Right lobe of liver (tissue), 6 donors: ENCODE data around the gene CGGBP1. TPM values are rescaled to one million over a fixed set of nuclear protein-coding genes. Genes with fewer than 3 reads are reported as not detected.

Experiments
- ATAC-seq, 4 donors: fragments of 200-7000 bp; cut with Tn5 transposase; one replicate each; pipeline ENCODE4 v1.9.1; 2020; ENCODE audit warnings: mild to moderate bottlenecking in 4 of 4, moderate library complexity in 4 of 4
- DNase-seq, 3 donors: peaks; one replicate each; pipeline ENCODE4 v3.0.0-alpha.2; 2020
- H3K27ac ChIP-seq, 3 donors: fragments of 200-600 bp; one replicate each; pipeline ENCODE4 v1.8.0; 2022
- H3K27me3 ChIP-seq, 2 donors: fragments of 200-600 bp; one replicate each; pipeline ENCODE4 v1.8.0; 2022
- H3K36me3 ChIP-seq, 4 donors: fragments of 200-600 bp; sonication (generic) in 1 of 4; one replicate each; pipeline versions ENCODE4 v1.5.1 to v1.8.0; 2017 to 2022; ENCODE audit warnings: control low read depth in 1 of 4
- H3K4me1 ChIP-seq, 4 donors: fragments of 200-600 bp; sonication (generic) in 1 of 4; one replicate each; pipeline versions ENCODE4 v1.5.1 to v1.8.0; 2017 to 2022; ENCODE audit warnings: control low read depth in 1 of 4
- H3K4me3 ChIP-seq, 3 donors: fragments of 200-600 bp; one replicate each; pipeline ENCODE4 v1.8.0; 2022
- H3K9me3 ChIP-seq, 4 donors: fragments of 200-600 bp; sonication (generic) in 1 of 4; one replicate each; pipeline versions ENCODE4 v1.5.1 to v1.8.0; 2017 to 2022; ENCODE audit warnings: control low read depth in 1 of 4
- CTCF ChIP-seq, 4 donors: fragments of 200-600 bp in 3 of 4; fragments of 450-650 bp in 1 of 4; IDR thresholded peaks; one replicate each; pipeline versions ENCODE4 v1.5.1 to v1.8.0; 2016 to 2022; ENCODE audit warnings: antibody characterized with exemption in 4 of 4, mild to moderate bottlenecking in 2 of 4
- POLR2A ChIP-seq: fragments of 450-650 bp; IDR thresholded peaks from one replicate; pipeline ENCODE4 v1.6.1; 2017; ENCODE audit warnings: antibody characterized with exemption, mild to moderate bottlenecking
- WGBS: methylation state at CpG from one replicate; pipeline ENCODE4 v1.1.6; 2018; ENCODE audit warnings: low coverage, low lambda C conversion rate; ENCODE audit not compliant: insufficient coverage; ENCODE audit errors: missing lambda C conversion rate; 5-methylcytosine and 5-hydroxymethylcytosine counted together
- intact Hi-C, 2 donors: fragments of 100-400 bp; cut with DNase I; formaldehyde crosslinking; loops; one replicate each; pipeline versions ENCODE4 v1.11.2 to v1.14.1; 2022
- total RNA-seq, 6 experiments: library from RNA; depleted of rRNA in 2 of 6; stranded (reverse); fragments of >200 nt in 2 of 6; fragmentation: NEBNext Ultra II Directional in 3 of 6; extraction: Animal tissue kit (Norgen Biotek cat#: 25700) in 3 of 6; gene quantifications; one replicate each; pipeline versions ENCODE4 v1.1.0 to v1.2.4, GENCODE V29; 2016 to 2023
- donor health status: DM: no; HTN: yes; CAD: no.
- donor health status: DM: no; HTN: no; CAD: no.
- donor health status: DM: no; HTN: no; CAD: no.
- donor health status: DM: no; HTN: yes; CAD: no.
- donor health status: DM: no; HTN: yes; CAD: no.

CGGBP1 gene
- total RNA-seq, 6 experiments from 2014 or later, result 22.5 to 34.2 (median 30.7) TPM

GRCh38 chr3:88031642-88032077 lies 27.1 kb downstream of the CGGBP1 start:
- ATAC-seq, result peak; percentile 86 to 92 (median 90)
- no peaks in the 10 kb centered on the region for H3K36me3 ChIP-seq
- TF ChIP-seq CTCF (IDR thresholded peaks at IDR 0.05), result no peak
- no peak for TF ChIP-seq POLR2A
- 0% methylated on average over 1 of the region's 1 CpG for WGBS
- no peaks in the 10 kb centered on the region for H3K9me3 ChIP-seq
- peak overlapping the region; percentile 5 to 48 (median 45) for H3K4me3 ChIP-seq
- no peak for DNase-seq
- H3K27ac ChIP-seq, result peak overlapping the region; percentile 15 to 69 (median 53)
- H3K4me1 ChIP-seq, result peaks cover 0 to 10% (median 5%) of the 10 kb centered on the region in 4 donors
- H3K27me3 ChIP-seq, result no peaks in the 10 kb centered on the region
- intact Hi-C loops, result no loop called here

GRCh38 chr3:88030210-88030609 lies 28.6 kb downstream of the CGGBP1 start:
- Histone ChIP-seq H3K36me3 (no peaks in the 10 kb centered on the region), H3K4me1 (peaks cover 0 to 10% (median 5%) of the 10 kb centered on the region in 4 donors), H3K27me3 (no peaks in the 10 kb centered on the region), H3K9me3 (no peaks in the 10 kb centered on the region), H3K27ac (peak overlapping the region in 1 of 3 donors; percentile 69), H3K4me3 (peak overlapping the region; percentile 4 to 40 (median 29))
- intact Hi-C loops, result no loop called here
- WGBS, result 4% methylated on average over 3 of the region's 3 CpGs
- no peak for DNase-seq
- ATAC-seq, result peak in 3 of 4 donors; percentile 41 to 58 (median 45)
- TF ChIP-seq POLR2A (no peak), CTCF (IDR thresholded peaks at IDR 0.05) (no peak)

- WGBS, result 93% methylated on average over 2 of the region's 2 CpGs
- no peaks in the 10 kb centered on the region for H3K9me3 ChIP-seq
- no peak for TF ChIP-seq CTCF (IDR thresholded peaks at IDR 0.05)
- TF ChIP-seq POLR2A, result no peak
- intact Hi-C loops, result no loop called here
- ATAC-seq, result no peak
- H3K4me3 ChIP-seq, result no peak overlapping the region
- DNase-seq, result no peak
- H3K4me1 ChIP-seq, result peaks cover 0 to 10% (median 5%) of the 10 kb centered on the region in 4 donors
- H3K27ac ChIP-seq, result no peak overlapping the region
- H3K27me3 ChIP-seq, result no peaks in the 10 kb centered on the region
- H3K36me3 ChIP-seq, result no peaks in the 10 kb centered on the region
These were observed 29.9 kb downstream of the CGGBP1 start for GRCh38 chr3:88028876-88029275.

- H3K4me3 ChIP-seq, result no peak overlapping the region
- no peak for DNase-seq
- WGBS, result 75% methylated on average over 4 of the region's 4 CpGs
- intact Hi-C loops, result no loop called here
- no peaks in the 10 kb centered on the region for H3K9me3 ChIP-seq
- peaks cover 0 to 2% (median 0%) of the 10 kb centered on the region in 4 donors for H3K4me1 ChIP-seq
- ATAC-seq, result no peak
- H3K36me3 ChIP-seq, result no peaks in the 10 kb centered on the region
- H3K27ac ChIP-seq, result no peak overlapping the region
- TF ChIP-seq POLR2A (no peak), CTCF (IDR thresholded peaks at IDR 0.05) (no peak)
- H3K27me3 ChIP-seq, result no peaks in the 10 kb centered on the region
These were observed 33.7 kb downstream of the CGGBP1 start for GRCh38 chr3:88025001-88025552.
